NCI-H1417 (cell line): Measurements from ENCODE around the gene PPIL6.

Experiments
- DNase-seq, 3 experiments: peaks; one replicate each; lab custom pipeline; 2025; lab: John Stamatoyannopoulos, UW

Gene PPIL6

DNA sequence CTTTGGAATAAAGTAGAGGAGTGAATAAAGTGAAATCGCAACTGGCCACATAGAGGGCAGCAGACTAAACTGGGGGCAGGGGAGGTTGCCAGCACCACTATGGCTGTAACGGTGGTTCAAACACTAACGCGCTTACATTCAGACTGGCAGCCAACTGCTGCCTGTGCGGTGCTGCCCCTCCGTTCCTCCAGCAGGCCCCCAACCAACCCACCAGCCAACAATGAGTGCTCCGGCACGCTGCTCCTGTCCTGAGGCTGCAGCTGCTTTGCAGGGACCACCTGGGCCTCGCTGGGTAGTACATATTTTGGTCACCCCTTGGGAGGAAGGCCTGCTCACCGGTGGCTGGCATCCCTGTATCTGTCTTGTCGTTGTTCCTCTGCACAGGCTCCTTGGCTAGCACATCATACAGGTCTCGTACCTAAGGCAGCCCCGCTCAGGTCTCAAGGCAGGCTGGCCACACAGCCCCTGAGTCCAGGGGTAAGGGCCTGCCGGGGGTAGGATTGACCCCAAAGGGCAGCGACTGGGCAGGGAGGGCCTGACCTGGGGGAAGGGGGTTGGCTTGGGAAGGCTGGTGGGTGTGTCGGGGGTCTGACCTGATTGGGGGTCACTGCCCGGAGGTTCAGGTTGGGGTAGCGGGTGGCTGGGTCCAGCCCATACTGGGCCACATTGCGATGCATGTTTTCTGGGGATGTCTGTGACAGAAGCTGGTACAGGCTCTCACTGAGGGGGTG is 8.8 kb upstream of the PPIL6 start:
- DNase-seq = no peak

DNA sequence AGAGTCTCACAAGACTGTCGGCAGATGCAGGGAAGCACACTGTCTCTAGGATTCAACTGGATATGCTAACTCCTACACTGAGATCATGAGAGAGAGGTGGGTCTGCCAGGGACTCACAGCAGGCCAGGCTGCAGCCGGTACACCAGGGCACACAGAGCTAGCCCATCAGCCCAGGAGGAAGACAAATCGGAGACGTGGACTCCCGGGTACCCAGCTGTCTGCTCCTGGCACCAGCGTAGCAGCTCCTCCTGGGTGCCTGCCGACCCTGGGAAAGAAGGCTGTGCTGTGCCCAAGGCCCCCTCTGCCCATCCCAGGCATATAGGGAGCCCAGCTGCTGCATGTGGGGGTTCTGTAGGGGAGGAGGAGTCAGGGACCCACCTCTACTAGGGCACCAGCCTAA is 8.2 kb upstream of the PPIL6 start:
- no peak for DNase-seq

DNA sequence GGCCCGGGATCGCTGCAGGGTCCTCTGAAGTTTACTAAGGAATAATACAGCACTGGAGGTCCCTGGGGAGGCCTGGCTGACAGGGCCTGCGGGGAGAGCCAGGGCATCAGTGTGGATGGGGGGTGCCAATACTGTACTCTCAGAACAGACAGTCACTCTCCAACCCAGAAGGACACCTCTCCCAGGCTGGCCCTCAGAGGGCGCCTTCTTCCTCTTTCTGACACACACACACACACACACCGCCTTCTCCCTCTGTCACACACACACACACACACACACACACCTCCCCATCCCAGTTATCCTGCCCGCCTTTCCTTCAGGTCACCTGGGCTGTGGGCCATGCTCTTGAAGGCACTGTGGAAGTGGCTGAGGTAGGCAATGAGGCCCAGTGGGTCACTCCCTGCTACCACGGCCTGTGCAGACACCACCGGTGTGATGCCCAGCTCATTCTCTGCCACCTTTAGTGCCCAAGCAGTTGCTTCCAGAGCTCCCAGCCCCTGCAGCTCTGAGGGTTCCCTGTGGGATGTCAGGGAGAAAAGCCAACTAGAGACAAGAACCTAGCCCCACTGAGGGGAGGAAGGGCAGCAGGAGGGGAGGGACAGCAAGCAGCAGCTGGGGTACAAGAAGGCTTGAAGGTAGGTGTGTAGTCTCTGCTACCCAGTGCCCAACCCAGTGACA is 7.6 kb upstream of the PPIL6 start:
- DNase-seq = no peak

- DNase-seq = no peak
Measured at GRCh38 chr6:109447087-109447486, 6.7 kb upstream of the PPIL6 start.

- DNase-seq = no peak
Measured at GRCh38 chr6:109446541-109446940, 6.1 kb upstream of the PPIL6 start.

- DNase-seq = no peak
Measured at GRCh38 chr6:109446072-109446471, 5.6 kb upstream of the PPIL6 start.

- DNase-seq = no peak
Measured at GRCh38 chr6:109445382-109445781, 5.0 kb upstream of the PPIL6 start.

DNA sequence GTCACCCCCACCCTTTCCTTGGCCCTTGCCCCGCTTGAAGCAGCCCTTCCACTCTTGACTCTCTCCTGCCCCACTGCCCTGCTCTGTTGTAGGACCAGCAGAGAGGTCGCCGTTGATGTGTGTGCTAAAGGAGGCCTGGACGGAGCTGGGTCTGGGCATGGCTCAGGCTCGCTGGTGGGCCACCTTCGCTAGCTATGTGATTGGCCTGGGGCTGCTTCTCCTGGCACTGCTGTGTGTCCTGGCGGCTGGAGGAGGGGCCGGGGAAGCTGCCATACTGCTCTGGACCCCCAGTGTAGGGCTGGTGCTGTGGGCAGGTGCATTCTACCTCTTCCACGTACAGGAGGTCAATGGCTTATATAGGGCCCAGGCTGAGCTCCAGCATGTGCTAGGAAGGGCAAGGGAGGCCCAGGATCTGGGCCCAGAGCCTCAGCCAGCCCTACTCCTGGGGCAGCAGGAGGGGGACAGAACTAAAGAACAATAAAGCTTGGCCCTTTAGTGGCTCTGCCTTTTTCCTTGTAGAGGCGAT is 3.1 kb upstream of the PPIL6 start:
- no peak for DNase-seq

- no peak for DNase-seq
Measured at GRCh38 chr6:109442393-109442924, 2.0 kb upstream of the PPIL6 start.

- peak; percentile 46 to 75 (median 71) for DNase-seq
Measured at GRCh38 chr6:109441069-109441816, 815 bp upstream of the PPIL6 start.

DNA sequence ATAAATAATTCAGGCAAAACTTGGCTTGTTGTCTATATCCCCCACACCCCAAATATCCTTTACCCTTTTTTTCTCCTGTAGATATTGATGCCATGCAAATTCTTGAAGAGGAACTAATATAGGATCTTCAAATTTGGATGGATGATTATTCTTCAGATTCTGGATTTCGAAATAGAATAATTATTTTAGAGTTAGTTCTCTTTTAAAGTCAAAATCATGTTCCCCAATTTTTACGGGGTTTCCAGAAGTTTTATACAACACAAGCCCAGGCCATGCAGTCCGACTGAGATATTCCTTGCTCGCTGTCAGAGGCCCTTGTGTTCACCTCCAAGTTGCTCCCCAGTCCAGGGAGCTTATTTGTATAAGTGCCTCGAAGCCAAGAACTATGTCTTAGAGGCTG is 4.4 kb downstream of the PPIL6 start:
- DNase-seq = no peak

- no peak for DNase-seq
Measured at GRCh38 chr6:109434456-109434855, 6.0 kb downstream of the PPIL6 start.

DNA sequence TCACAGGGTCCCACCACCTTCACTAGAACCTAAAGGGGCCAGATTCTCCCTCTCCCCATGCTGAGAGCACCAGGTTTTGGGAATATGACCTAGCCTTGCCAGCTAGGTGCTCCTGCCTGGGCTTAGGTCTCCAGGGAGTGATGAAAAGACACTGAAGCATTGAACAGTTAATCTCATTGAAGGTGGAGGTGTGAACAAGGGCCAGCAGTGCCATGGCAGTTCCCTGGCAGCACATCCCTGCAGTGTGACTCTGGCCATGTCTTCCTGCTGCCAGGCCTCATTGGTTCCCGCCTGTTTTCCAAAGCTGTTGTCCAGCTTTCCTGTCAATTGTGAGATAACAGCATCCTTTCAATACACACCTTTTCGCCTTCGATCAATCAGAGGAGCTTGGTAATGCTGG is 10.9 kb downstream of the PPIL6 start:
- DNase-seq = no peak

GRCh38 chr6:109428889-109429477 is 11.4 kb downstream of the PPIL6 start:
- DNase-seq = no peak

- no peak for DNase-seq
Measured at GRCh38 chr6:109424946-109425345, 15.5 kb downstream of the PPIL6 start.

DNA sequence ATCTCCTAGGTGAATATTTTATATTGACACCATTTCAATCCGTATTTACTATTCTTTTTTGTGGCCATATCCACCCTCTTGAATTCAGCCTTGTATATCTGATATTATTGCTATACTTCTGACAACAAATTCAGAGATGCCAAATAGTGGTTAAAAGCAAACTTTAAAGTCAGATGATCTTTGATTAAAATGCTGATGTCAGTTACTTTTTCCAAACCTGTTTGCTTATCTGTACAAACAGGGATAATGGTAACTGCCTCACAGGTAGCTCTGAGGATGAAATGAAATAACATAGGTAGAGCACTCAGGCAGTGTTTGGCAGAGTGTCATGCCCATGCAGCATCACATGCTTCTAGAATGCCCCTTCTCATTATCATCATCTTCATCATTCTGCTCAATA is 19.2 kb downstream of the PPIL6 start:
- no peak for DNase-seq

GRCh38 chr6:109420751-109421150 is 19.7 kb downstream of the PPIL6 start:
- DNase-seq = no peak

- no peak for DNase-seq
Measured at GRCh38 chr6:109417646-109418045, 22.8 kb downstream of the PPIL6 start.

GRCh38 chr6:109411034-109411433 is 29.4 kb downstream of the PPIL6 start:
- DNase-seq = no peak

GRCh38 chr6:109406196-109406595 is 34.2 kb downstream of the PPIL6 start:
- no peak for DNase-seq

- DNase-seq = peak in 1 of 3 experiments; percentile 23
Measured at GRCh38 chr6:109397020-109397419, 43.4 kb downstream of the PPIL6 start.

GRCh38 chr6:109396046-109396718 is 44.2 kb downstream of the PPIL6 start:
- DNase-seq = no peak
